Measurements from ENCODE around the gene NOC2L. TPM values are rescaled to one million over a fixed set of nuclear protein-coding genes. Genes with fewer than 3 reads are reported as not detected.
A peak's percentile ranks its signal among the peaks of the same experiment; 100 is the strongest.

Gene NOC2L
- total RNA-seq, 1 donor from 2014 or later, result 40.8 TPM

DNA sequence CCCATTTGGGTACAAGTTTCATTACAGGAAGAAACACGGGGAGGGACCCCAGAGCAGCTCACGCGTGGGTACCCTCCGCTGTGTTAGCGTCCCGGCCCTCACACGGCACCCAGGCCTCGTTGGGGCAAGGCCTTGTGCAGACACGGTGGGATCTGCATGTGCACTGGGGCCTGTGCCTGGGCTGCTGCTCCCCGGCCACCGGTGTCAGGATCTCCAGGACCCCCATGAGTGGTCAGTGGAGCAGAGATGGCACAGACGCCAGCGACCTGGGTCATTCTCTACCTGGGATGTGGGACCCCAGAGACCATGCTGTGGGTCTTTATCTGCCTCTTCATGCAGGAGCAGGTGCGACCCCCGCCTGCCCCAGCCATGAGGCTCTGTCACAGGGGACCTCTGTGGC, 40.7 kb downstream of the NOC2L start:
- peaks cover 100% of the 10 kb centered on the region for H3K27me3 ChIP-seq (ENCODE audit: low read depth)
- no peak for DNase-seq

DNA sequence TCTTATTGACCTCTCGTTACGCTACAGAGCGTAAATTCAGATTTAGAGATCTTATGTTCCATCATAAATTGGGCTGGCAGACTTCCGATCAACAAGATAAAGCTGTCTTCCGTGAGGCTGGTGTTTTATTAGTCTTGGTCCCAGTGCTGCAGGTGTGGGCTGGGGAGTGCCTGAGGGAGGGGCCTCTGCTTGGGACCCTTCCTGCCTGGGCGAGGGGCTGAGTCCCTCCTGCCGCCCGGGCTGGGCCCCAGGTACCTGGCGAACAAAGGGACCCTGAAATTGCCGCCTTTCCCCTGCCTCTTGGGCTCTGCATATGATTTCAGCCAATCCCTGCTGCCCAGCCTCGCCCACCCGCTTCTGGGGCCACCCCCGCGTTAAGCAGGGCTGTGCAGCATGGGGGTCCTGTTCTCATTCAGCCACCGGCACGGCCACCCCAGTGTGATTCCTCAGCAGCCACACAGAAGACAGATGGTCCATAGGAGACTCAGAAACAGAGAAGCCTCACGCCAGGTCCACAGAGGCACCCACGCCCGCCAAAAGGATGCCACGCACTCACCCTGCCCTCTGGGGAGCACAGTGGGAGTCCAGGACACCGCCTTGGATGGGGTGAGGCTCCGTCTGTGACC, 41.5 kb downstream of the NOC2L start:
- Histone ChIP-seq H3K27ac (replicated peaks) (no peak overlapping the region), H3K36me3 (no peaks in the 10 kb centered on the region), H3K9me3 (replicated peaks) (no peaks in the 10 kb centered on the region), H3K27me3 (ENCODE audit: low read depth) (peaks cover 100% of the 10 kb centered on the region), H3K4me3 (no peak overlapping the region), H3K4me1 (peaks cover 27% of the 10 kb centered on the region)
- TF ChIP-seq, protein P1, sequence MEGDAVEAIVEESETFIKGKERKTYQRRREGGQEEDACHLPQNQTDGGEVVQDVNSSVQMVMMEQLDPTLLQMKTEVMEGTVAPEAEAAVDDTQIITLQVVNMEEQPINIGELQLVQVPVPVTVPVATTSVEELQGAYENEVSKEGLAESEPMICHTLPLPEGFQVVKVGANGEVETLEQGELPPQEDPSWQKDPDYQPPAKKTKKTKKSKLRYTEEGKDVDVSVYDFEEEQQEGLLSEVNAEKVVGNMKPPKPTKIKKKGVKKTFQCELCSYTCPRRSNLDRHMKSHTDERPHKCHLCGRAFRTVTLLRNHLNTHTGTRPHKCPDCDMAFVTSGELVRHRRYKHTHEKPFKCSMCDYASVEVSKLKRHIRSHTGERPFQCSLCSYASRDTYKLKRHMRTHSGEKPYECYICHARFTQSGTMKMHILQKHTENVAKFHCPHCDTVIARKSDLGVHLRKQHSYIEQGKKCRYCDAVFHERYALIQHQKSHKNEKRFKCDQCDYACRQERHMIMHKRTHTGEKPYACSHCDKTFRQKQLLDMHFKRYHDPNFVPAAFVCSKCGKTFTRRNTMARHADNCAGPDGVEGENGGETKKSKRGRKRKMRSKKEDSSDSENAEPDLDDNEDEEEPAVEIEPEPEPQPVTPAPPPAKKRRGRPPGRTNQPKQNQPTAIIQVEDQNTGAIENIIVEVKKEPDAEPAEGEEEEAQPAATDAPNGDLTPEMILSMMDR (IDR thresholded peaks at IDR 0.05; ENCODE audit: borderline replicate concordance), result no peak
- no peak for DNase-seq
- intact Hi-C loops (cut with micrococcal nuclease), result no loop called here

More for the DNA sequence above, 40.7 kb downstream of the NOC2L start:
- Histone ChIP-seq H3K36me3 (no peaks in the 10 kb centered on the region), H3K4me1 (peaks cover 35% of the 10 kb centered on the region), H3K9me3 (replicated peaks) (no peaks in the 10 kb centered on the region), H3K27ac (replicated peaks) (no peak overlapping the region), H3K4me3 (no peak overlapping the region)
- intact Hi-C loops (cut with micrococcal nuclease), result no loop called here
- TF ChIP-seq, protein P1 (IDR thresholded peaks at IDR 0.05; ENCODE audit: borderline replicate concordance), result no peak

DNA sequence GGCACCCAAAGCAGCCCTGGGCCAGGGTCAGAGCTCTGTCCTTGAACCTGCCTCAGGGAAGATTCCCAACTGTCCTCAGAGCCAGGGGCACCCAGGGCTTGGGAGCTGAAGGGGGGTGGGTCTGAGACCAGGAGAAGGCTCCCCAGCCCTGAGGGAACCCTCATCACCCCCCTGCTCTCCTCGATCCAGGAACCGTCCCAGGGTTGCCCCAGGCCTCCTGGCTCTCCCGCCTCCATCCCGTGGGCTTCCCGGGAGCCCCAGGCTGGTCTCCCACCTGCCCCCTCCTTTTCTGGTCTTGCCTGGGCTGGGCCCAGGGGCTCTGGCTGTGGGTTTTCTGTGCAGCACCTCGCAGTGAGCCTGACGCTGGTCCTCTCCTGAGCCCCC, 42.0 kb downstream of the NOC2L start:
- TF ChIP-seq, protein P1 (IDR thresholded peaks at IDR 0.05; ENCODE audit: borderline replicate concordance), result no peak
- Histone ChIP-seq H3K9me3 (replicated peaks) (no peaks in the 10 kb centered on the region), H3K4me1 (peaks cover 27% of the 10 kb centered on the region), H3K27ac (replicated peaks) (no peak overlapping the region), H3K27me3 (ENCODE audit: low read depth) (peaks cover 100% of the 10 kb centered on the region), H3K36me3 (no peaks in the 10 kb centered on the region), H3K4me3 (no peak overlapping the region)
- intact Hi-C loops (cut with micrococcal nuclease), result no loop called here
- peak; percentile 13 for DNase-seq

DNA sequence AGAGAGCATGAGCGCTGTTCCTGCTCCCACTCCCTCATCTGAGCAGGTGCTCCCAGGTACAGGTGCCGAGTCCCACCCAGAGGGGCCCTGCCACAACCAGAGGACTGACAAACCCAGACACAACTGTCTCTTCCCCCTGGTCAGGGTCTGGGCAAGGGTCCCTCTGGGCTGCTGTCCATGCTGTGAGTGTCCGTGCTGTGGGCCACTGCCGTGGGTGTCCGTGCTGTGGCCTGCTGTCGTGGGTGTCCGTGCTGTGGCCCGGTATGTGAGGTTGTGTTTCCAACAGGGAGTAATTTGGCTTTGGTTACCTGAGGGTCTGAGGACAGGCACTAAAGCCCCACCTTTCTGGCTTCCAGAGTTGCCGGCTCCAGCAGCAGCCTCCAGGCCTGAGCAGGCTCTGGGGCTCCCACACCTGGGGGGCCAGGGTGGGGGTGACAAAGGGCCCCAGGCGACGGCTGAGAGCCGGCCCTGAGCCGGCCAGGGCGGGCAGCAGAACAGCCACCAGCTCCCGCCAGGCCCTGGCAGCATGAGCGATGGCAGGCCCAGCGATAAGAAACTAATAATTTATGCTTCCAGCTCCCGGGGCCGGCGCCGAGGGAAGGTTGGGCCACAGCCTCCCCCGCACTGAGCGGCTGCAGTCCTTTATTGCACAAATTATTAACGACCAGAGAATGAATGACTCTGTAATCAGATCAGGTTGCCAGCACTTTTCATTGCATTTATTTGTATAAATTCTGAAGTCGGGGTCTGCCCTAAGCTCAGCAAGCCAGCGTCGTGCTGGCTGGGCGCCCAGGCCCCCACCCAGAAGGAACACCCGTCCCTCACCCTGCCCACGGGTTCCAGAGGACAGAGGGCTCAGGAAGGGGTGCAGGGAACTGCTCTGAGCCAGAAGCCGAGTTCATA, 42.6 kb downstream of the NOC2L start:
- Histone ChIP-seq H3K27me3 (ENCODE audit: low read depth) (peaks cover 100% of the 10 kb centered on the region), H3K36me3 (no peaks in the 10 kb centered on the region), H3K4me3 (no peak overlapping the region), H3K9me3 (replicated peaks) (no peaks in the 10 kb centered on the region), H3K27ac (replicated peaks) (no peak overlapping the region), H3K4me1 (peaks cover 23% of the 10 kb centered on the region)
- intact Hi-C loops (cut with micrococcal nuclease), result no loop called here
- TF ChIP-seq, protein P1 (IDR thresholded peaks at IDR 0.05; ENCODE audit: borderline replicate concordance), result no peak
- peak; percentile 19 for DNase-seq

DNA sequence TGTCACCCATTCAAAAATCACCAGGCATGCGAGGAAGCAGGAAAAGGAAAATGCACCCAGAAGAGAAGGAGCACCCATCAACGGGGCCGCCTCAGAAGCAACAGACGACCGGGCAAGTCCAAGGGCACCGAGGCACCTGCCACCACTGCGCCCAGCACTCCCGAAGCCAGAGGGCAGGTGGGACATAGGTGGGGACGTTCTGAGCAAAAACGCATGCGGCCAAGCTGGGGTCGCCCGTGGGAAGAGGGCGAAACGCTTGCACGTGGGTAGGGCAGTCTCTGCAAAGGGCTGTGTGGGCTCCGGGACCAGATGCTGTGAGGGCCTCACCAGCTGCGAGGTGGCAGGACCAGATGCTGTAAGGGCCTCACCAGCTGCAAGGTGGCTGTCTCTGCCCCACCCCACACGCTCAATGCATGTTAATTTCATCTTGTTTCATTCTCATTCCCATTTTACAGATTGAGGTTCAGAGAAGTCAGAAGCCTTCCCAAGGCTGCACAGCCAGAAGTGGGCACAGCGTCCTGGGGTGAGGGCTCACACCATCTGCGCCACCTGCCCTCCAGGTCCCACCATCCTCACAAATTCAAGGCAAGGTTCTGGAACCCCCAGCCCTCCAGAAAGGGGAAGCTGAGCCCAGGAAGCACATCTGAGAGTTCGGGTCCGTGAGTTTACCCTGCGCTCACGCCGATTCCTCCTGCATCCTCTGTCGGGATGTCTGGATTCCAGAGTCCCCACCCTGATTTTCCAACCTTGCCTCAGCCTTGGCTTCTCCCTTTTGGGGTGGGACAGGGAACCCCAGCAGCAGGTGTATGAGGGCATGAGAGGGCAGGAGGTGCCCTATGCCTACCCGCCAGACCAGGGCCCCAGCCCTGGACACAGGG, 43.5 kb downstream of the NOC2L start:
- peak; percentile 10 for DNase-seq
- Histone ChIP-seq H3K27ac (replicated peaks) (no peak overlapping the region), H3K4me3 (no peak overlapping the region), H3K4me1 (peaks cover 14% of the 10 kb centered on the region), H3K27me3 (ENCODE audit: low read depth) (peaks cover 100% of the 10 kb centered on the region), H3K36me3 (no peaks in the 10 kb centered on the region), H3K9me3 (replicated peaks) (no peaks in the 10 kb centered on the region)
- TF ChIP-seq, protein P1 (IDR thresholded peaks at IDR 0.05; ENCODE audit: borderline replicate concordance), result no peak
- intact Hi-C loops (cut with micrococcal nuclease), result no loop called here
